Left ventricle myocardium inferior (tissue), 1 donor: ENCODE results near the gene TMEM217. TPM values are rescaled to one million over a fixed set of nuclear protein-coding genes. Genes with fewer than 3 reads are reported as not detected.

Experiments used
- DNase-seq: peaks from one replicate; pipeline ENCODE4 v3.0.0-alpha.2; 2020
- H3K27ac ChIP-seq: fragments of 200-600 bp; replicated peaks from 2 replicates; pipeline ENCODE4 v1.8.0; 2021
- H3K27me3 ChIP-seq: fragments of 200-600 bp; 2 replicates; pipeline ENCODE4 v1.8.0; 2021; ENCODE audit warnings: low read depth
- H3K36me3 ChIP-seq: fragments of 200-600 bp; 2 replicates; pipeline ENCODE4 v1.8.0; 2021
- H3K4me1 ChIP-seq: fragments of 200-600 bp; 2 replicates; pipeline ENCODE4 v1.8.0; 2021
- H3K4me3 ChIP-seq: fragments of 200-600 bp; 2 replicates; pipeline ENCODE4 v1.8.0; 2021; ENCODE audit warnings: mild to moderate bottlenecking, moderate library complexity
- H3K9me3 ChIP-seq: fragments of 200-600 bp; replicated peaks from 2 replicates; pipeline ENCODE4 v1.8.0; 2021
- intact Hi-C: fragments of 100-400 bp; cut with micrococcal nuclease; formaldehyde crosslinking; loops from one replicate; pipeline ENCODE4 v1.11.0; 2022
- total RNA-seq: library from RNA; stranded (reverse); fragmentation: NEBNext Ultra II Directional; extraction: Animal tissue kit (Norgen Biotek cat#: 25700); gene quantifications from one replicate; pipeline ENCODE4 v1.2.1, GENCODE V29; 2021
- TF ChIP-seq, protein P1 (sequence below): fragments of 200-600 bp; IDR thresholded peaks from 2 replicates; pipeline ENCODE4 v1.8.0; 2021; ENCODE audit warnings: antibody characterized with exemption, mild to moderate bottlenecking, borderline replicate concordance
- donor health status: DM: no; HTN: yes; CAD: no; lungs with severe emphysema.

TMEM217 gene
- total RNA-seq, 1 donor from 2014 or later, result 0.80 TPM

DNA sequence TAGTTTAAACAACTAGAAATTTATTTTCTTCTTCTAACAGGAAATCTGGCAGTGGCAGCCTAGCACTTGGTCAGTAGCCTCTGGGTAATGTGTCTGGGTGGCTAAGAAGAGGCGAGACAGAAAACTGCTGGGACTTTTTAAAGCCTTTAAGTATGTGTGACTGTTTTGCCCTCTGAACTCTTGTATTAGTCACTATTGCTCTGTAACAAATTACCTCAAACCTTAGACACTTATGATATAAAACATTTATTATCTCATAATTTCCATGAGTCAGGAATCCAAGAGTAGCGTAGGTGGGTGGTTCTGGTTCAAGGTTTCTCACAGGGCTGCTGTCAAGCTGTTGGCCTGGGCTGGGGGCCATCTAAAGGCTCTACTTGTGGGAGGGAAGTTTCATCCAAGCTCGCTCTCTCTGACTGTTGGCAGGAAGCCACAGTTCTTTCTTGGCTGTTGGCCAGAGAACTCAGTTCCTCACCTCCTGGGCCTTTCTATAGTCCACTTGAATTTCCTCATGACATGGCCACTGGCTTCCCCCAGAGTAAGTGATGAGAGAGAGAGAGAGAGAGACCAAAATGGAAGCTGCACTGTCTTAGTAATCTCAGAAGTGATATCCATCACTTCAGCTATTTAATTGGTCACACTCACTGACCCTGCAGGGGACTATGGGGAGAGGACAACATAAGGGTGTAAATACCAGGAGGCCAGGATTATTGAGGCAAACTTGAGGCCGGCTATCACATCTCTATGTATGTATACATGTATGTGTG is 17.8 kb downstream of the TMEM217 start:
- H3K27ac ChIP-seq, result peak overlapping the region; percentile 81
- no peak overlapping the region for H3K4me3 ChIP-seq
- no peaks in the 10 kb centered on the region for H3K36me3 ChIP-seq
- H3K4me1 ChIP-seq, result peaks cover 58% of the 10 kb centered on the region
- DNase-seq, result peak; percentile 94
- no peaks in the 10 kb centered on the region for H3K9me3 ChIP-seq
- TF ChIP-seq, protein P1, sequence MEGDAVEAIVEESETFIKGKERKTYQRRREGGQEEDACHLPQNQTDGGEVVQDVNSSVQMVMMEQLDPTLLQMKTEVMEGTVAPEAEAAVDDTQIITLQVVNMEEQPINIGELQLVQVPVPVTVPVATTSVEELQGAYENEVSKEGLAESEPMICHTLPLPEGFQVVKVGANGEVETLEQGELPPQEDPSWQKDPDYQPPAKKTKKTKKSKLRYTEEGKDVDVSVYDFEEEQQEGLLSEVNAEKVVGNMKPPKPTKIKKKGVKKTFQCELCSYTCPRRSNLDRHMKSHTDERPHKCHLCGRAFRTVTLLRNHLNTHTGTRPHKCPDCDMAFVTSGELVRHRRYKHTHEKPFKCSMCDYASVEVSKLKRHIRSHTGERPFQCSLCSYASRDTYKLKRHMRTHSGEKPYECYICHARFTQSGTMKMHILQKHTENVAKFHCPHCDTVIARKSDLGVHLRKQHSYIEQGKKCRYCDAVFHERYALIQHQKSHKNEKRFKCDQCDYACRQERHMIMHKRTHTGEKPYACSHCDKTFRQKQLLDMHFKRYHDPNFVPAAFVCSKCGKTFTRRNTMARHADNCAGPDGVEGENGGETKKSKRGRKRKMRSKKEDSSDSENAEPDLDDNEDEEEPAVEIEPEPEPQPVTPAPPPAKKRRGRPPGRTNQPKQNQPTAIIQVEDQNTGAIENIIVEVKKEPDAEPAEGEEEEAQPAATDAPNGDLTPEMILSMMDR, result no peak
- intact Hi-C loops, result no loop called here
- H3K27me3 ChIP-seq, result no peaks in the 10 kb centered on the region

DNA sequence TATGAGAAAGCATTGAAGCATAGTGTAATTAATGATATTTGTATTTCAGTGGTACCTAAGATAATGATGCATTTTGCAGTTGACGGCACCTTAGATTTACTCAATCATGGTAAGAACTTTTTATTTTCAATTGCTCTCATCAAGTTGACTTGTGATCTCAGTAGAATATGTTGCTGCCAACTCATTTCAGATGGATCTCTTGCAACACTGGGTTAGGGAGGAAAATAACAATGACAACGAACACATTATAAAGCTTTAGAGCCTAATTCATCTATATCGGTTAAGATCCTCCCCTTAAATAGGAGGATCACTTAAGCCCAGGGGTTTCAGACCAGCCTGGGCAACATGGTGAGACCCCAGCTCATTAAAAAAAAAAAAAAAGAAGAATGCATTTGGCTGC is 18.4 kb downstream of the TMEM217 start:
- no peaks in the 10 kb centered on the region for H3K9me3 ChIP-seq
- no peaks in the 10 kb centered on the region for H3K27me3 ChIP-seq
- intact Hi-C loops, result no loop called here
- H3K36me3 ChIP-seq, result no peaks in the 10 kb centered on the region
- TF ChIP-seq, protein P1, result no peak
- H3K4me3 ChIP-seq, result no peak overlapping the region
- no peak for DNase-seq
- H3K4me1 ChIP-seq, result peaks cover 53% of the 10 kb centered on the region
- peak overlapping the region; percentile 81 for H3K27ac ChIP-seq

DNA sequence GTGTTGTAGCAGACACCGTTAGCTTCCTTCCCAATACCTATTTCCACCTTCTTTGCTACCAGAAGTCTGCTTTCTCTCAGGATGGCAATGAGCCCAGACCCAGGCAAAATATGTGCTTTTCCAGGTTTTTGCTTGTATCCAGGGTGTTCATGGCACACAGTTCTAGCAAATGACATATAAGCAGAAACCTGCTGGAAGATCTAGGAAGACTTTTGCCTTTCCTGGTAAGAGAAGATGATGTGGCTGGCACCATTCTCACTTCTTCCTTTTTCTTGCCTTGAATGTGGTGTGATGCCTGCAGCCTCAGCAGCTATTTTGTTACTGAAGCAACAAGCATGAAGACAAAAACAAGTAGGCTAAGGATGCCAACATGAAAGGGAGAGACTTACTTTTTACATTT is 19.6 kb downstream of the TMEM217 start:
- no peak overlapping the region for H3K4me3 ChIP-seq
- H3K27ac ChIP-seq, result no peak overlapping the region
- DNase-seq, result no peak
- no peaks in the 10 kb centered on the region for H3K9me3 ChIP-seq
- no peaks in the 10 kb centered on the region for H3K36me3 ChIP-seq
- H3K27me3 ChIP-seq, result no peaks in the 10 kb centered on the region
- TF ChIP-seq, protein P1, result no peak
- peaks cover 41% of the 10 kb centered on the region for H3K4me1 ChIP-seq
- intact Hi-C loops, result no loop called here

DNA sequence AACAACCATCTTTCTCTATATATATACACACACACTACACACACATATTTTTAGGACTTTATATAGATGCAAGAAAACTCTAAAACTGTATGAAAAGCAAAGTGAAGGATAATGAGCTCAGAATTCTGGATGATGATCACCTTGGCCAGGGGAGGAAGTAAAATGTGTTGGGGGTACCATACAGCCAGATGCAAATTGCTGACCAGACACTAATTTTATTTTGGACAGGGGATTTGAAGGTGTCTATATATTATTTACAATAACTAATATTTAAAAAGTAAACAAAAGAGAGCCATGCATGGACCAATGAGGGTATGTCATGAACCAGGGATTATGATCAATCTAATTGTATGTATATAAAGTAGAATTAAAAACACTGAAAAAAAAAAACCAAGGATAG is 20.2 kb downstream of the TMEM217 start:
- Histone ChIP-seq H3K27ac (no peak overlapping the region), H3K36me3 (no peaks in the 10 kb centered on the region), H3K4me1 (peaks cover 35% of the 10 kb centered on the region), H3K4me3 (no peak overlapping the region), H3K9me3 (no peaks in the 10 kb centered on the region), H3K27me3 (no peaks in the 10 kb centered on the region)
- intact Hi-C loops, result no loop called here
- TF ChIP-seq, protein P1, result no peak
- no peak for DNase-seq

DNA sequence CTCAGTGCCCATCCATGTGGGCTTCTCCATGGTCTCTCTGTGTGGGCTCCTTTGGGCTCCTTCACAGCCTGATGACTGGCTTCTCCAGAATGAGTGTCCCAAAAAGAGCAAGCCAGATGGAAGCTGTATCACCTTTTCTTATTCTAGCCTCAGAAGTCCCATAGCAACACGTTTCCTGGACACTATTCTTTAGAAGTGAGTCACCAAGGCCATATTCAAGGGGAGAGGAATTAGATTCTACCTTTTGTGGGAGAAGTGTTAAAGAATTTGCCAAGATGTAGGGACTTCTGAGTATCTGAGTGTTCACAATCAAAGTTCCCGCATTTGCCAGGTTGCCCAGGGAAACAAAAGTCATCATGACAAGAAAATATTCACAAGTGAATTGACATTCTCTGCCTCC is 21.0 kb downstream of the TMEM217 start:
- Histone ChIP-seq H3K4me3 (no peak overlapping the region), H3K36me3 (no peaks in the 10 kb centered on the region)

More for the DNA sequence above, 21.0 kb downstream of the TMEM217 start:
- no peak for DNase-seq
- TF ChIP-seq, protein P1, result no peak
- intact Hi-C loops, result no loop called here
- H3K9me3 ChIP-seq, result no peaks in the 10 kb centered on the region
- peaks cover 27% of the 10 kb centered on the region for H3K4me1 ChIP-seq
- H3K27ac ChIP-seq, result no peak overlapping the region
- H3K27me3 ChIP-seq, result no peaks in the 10 kb centered on the region
